NCI-H2227 (cell line): ENCODE results near the gene LRRC4C.
"Not testable (repeated sequence)": the region's sequence is repeated elsewhere in the genome, so short reads cannot be mapped to it uniquely, and the experiment has no call there.

Experiments
- DNase-seq: peaks from one replicate; lab custom pipeline; 2025; ENCODE audit not compliant: unreplicated experiment; lab: John Stamatoyannopoulos, UW

The LRRC4C gene

DNA sequence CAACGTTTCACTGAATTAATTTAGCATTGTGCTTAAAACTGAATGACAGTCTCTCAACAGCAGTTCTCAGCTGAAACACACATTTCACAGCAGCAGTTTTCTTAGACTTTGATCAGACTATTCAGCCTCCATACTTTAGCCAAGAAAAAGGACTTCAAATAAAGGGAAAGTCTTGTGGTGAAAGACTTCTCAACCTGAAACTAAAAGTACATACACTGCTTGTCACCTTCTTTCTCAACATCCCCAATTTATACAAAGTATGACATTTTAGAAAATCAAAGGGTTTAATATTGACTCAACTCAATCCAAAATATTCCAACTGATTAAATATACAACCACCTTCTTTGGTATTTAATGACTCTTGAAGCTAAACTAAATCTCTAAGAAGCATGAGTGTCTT, 419.0 kb downstream of the LRRC4C start:
- DNase-seq: no peak

DNA sequence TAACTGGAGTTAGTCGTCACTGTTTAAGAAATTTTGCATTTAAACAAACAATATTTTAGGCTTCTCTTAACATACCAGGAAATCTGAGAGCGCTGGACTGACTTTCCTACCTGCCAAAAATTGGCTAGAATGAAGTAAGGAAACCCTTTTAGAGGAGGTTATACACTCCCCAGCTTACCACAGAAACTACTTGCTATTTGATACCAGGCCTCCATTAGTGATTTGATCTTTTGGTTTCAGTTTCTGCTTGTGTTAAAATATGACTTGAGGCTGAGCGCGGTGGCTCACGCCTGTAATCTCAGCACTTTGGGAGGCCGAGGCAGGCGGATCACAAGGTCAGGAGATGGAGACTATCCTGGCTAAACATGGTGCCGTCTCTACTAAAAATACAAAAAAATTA, 419.9 kb downstream of the LRRC4C start:
- DNase-seq: no peak

DNA sequence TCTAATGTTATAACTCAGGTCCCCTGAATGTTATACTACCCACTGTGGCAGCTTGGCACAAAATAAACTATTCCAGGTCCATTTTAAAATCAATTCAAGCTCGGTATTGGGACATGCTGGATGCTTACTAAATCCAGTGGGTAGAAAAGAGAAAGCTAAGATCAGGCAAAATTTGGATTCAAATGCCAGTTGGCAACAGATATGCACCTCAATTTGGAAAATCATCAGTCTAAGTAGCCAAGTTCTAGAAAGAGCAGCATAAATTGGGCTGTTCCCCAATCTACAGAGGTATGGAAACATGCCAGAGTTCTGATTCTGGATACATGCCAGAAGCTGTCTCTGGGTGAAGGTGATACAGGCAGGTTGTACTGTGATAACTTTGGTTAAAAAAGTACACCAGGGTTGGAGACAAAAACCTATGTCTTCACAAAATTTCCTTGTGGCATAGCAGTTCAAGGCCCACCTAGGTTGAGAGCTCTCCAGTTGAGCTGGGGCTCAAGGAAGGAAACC, 427.8 kb downstream of the LRRC4C start:
- no peak for DNase-seq

DNA sequence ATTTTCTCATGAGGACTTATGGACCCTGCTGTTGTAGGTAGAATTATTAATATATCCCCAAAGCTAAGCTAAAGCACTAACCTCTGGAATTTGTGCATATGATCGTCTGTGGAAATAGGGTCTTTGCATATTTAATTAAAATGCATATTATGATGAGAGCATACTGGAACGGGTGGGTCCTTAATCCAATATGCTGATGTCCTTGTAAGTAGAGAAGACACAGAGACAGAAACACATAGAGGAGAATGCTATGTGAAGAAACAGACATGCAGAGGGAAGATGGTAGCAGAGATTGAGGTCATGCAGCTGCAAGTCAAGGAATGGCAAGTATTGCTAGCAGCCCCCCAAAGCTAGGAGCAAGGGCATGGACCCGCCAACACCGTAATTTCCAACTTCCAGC, 439.2 kb downstream of the LRRC4C start:
- DNase-seq: no peak

DNA sequence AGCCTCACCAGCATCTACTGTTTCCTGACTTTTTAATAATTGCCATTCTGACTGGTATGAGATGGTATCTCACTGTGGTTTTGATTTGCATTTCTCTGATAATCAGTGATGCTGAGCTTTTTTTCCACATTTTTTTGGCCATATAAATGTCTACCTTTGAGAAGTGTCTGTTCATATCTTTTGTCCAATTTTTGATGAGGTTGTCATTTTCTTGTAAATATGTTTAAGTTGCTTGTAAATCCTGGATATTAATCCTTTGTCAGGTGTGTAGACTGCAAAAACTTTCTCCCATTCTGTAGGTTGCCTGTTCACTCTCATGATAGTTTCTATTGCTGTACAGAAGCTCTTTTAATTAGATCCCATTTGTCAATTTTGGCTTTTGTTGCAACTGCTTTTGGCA, 439.8 kb downstream of the LRRC4C start:
- not testable (repeated sequence) for DNase-seq

DNA sequence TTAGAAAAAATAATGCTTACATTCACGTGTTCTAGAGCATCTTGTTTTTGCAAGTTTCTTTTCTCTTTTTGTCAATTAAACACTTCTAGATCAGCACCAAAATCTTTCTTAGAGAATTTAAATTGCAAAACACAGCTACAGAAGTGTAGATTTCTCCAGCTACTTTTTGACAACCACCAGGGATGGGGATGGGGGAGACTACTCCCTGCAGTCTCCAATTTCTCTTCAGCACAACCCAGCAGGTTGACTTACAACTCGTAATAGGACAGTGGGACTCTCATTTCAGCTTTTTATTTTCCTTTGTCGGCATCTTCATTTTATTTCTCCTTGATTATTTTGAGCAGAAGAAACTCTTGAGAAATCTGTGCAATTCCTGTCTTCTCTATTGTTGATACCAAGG, 441.2 kb downstream of the LRRC4C start:
- DNase-seq: no peak

DNA sequence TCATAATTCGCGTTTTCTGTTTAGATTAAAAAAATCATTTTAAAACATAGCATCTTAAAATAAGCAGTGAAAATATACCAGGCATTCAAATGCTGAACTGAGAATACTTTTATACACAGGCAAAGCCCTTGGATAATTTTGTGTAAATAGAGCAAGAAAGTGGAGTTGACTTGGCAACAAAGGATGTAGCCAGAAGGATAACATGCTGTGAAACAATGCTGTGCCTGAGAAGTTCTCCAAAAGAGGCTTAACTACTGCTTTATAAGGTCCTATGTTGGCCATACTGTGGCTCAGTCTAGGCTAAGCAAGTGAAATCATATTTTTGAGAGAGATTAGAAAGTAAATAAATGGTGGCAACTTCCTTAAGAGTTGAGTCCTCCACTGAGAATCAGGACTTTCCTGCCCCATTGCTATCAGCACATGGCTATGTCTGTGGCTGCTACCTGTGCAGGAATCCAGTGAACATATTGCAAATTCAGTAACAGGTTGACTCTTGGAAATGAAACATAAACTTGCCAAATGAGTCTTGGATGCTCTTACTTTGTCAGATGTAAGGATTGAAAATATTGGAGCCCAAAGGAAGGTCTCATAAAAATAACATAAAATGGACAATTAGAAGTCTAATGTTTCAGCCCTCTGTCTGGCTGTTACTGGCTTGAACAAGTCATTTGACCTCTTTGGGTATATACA, 448.9 kb downstream of the LRRC4C start:
- no peak for DNase-seq

DNA sequence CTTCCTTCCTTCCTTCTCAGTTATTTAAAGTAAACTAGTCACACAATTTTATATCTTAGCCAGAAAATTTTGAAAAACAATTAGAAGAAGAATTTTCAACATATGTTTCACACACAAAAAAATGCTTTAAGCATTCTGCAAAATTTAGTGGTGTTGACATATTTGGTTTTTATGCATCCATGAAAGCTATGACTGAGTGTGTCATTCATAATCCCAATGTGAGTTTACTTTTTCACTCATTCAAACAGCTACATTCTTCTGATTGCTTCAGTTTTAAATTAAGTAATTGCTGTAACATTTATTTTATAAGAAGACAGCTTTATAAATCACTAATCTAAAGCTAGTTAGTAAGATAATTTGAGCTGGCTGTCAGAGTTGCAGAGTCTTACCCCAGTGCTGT, 453.5 kb downstream of the LRRC4C start:
- no peak for DNase-seq

DNA sequence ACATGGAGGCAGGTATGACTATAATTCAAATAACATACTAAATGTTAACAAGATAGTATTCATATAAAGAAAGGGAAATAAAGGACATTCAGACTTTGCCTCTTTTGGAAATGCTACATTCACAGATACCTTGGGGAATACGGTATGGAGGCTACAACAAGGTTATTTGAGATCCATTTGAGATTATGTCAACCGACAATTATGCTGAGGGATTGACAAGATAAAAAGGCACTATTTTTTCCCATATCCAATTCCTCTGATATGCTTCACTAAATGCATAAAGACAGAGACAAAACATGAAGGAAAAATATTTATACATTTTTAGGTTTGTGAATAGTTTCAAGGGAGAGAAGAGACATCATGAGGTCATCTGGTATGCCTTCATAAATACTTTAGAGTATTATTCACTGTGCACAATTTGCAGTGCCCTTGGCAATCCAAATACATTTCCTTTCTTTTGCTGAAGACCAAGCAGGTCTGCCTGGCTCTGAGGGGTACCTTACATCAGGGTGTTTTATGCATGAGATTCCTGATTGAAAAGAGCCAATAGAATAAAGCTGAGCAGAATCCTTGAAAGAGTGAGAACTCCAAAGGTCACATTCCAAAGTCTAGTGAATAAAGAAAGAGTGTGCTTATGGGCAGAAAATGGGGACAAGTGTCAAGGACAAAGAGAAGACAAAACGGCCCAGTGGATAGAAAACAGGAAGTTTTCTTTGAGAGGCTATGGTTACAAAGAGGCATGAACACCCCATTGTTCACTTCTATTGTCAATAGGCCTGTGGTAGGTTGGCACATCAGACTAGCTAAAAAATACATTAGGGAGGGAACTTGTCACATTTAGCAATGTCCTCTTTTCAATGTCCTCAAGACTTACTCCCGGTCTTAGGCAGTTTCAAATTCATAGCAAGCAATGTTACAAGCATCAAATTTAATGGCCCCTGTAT, 455.8 kb downstream of the LRRC4C start:
- DNase-seq: no peak

DNA sequence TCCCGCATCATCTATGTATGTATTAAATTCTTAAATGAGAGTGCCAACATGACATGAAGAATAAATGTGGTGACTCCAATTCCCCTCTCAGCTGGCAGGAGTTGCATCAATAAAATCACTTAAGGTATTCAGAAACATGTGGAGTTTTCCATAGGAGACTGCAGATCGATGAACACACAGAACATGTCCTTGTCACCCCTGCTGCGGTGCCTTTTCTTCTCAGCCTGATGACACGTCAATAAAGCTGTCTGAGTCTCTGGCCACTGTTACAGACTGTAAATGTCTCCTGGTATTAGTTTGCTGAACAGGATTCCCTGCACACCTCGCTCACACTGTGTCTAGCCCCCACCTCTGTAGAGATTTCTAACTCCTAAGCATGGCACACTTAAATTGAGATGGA, 460.5 kb downstream of the LRRC4C start:
- DNase-seq: no peak

DNA sequence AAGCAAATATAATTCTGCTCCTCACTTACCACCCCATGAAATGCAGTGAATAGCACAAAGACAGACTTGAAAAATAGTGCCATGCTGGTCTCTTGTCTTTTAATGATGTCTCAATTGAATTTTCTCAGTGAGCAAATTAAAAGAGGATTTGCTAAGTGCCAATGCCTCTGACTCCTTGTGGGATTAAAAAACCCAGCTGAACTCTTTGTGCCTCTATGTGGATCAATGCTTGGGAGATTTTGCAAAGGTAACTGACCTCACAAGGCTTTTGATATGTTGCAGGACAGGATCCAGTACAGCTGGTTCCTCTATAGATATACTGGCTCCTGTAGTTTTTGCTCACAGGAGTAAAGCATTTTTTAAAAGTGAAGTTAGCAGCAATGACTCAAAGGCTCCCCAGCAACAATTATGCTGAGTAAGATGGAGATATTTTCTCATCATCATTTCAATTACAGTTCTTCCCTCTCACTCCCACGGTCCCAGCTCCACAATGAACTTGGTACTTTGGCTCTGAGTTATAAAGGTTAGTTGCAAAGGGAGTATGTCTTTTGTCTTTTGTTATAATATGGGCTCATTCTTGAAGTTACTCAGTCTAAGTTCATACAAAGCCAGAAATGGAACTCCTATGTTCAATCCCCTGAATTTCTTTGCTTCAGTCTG, 471.5 kb downstream of the LRRC4C start:
- no peak for DNase-seq

DNA sequence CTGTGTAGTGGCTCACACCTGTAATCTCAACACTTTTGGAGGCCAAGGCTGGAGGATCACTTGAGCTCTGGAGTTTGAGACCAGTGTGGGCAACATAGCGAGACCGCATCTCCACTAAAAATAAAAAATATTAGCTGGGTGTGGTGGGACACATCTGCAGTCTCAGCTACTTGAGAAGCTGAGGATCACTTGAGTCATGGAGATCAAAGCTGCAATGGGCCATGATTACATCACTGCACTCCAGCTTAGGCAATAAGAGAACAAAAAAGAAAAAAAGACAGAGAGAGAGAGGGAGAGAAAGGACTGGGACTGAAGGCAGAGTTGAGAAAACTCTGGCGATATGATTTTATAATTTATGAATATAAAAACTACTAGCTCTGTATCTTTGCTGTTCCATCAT, 473.1 kb downstream of the LRRC4C start:
- DNase-seq: no peak

DNA sequence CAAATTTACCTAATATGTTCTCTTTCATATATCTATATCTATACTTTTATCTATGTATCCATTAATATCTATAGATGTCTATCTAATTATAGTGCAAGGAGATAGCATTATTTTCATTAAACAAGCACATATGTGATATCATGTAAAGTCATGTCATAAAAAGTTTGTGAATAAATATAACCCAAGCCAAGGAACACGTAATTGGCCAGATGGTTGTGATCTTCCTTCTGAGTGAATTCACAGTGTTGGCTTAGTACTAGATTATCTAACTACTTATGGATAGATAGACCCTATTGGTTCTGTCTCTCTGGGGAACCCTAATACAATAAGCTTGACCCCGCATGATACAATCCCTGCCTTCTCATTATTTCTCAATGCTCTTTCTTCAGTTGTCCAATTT, 484.4 kb downstream of the LRRC4C start:
- no peak for DNase-seq

DNA sequence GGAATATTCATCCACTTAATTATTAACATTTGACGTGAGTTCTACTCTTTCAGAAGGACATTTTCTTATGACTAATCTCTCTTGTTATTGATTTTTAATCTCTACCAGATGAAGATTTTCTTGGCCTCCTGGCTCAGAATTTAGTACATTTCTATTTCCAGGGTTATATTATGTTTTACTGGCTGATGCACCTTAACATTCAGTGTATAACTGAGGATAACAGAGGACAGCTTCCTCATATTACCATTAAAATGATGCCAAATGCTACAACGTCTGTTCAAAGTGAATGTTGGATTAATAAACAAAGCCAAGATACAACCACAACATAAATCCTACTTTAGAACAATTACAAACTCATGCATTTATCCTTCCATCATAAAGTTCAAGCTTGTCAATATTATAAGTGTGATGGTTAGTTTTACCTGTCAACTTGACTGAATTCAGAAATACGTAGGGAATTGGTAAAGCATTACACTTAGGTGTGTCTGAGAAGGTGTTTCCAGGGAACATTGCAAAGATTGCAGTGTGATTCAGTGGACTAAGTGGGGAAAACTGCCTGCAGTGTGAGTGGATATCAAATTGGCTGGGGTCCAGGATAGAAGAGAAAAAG, 485.2 kb downstream of the LRRC4C start:
- DNase-seq: no peak

DNA sequence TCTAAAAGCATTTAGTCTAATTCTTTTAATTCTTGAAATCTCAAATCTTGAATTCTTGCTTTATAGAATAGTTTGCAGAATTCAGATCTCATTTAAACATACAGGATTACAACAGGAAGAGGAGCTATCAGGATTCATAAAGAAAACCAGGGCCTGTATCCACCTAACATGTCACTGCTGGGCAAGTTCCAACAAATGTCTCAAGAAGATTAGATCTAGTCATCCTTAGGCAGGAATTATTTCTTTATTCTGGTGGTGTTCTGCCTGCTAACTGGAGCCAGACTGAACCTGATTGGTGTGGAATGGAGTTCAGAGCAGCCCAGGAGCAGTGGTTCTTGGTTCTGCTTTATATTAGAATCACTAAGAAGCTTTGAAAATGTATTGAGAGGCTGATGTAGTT, 500.7 kb downstream of the LRRC4C start:
- no peak for DNase-seq

DNA sequence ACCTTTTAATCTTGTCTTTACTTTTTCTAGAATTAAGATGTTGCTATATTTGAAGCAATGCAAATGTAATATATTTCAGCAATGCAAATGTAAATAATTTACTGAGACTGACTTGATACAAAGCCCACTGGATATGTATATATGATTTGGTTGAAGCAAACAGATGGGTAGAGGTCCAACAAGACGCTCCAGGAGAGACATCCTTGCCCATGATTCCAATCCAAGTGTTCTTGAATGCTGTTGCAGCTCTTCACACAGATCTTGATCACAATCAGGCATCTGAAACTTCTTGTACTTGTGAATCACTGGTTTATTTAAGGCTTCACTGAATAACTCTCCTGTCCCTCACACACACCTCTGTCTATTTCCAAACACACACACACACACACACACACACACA, 507.0 kb downstream of the LRRC4C start:
- no peak for DNase-seq

DNA sequence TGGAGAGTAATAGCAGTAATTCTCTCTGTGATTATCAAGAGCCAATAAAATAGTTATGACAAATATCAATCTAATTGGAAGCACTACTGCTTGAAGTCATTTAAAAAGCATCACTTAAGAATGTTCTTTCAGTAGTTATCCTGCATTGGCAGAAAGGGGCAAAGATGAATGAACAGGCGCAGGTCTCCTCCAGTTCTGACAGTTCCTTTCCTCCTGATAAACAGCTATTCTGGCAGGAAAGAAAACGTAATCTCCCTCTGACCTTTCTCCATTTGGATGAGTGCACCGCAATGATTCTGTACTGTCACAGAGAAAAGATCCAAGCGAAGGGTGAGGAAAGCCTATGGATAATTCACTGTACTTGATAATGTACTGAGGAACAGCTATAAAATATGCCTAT, 521.5 kb downstream of the LRRC4C start:
- DNase-seq: no peak

DNA sequence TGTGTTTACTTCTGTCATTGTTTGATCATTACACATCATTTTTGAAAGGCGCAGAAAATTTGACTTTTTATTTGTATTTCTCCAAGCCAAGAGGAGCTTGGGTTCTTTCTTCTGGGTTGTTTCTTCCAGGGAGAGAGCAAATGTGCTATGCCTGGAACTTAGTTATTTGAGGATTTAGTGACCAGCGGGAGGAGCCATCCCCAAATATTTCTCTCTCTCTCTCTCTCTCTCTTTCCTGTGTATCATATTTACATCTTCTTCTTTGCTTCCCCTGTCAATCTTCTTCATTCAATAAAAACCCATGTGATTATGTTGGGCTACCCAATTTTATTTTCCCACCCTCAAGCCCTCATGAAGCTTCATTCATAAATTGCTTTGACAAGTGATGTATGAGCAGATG, 534.5 kb downstream of the LRRC4C start:
- no peak for DNase-seq

DNA sequence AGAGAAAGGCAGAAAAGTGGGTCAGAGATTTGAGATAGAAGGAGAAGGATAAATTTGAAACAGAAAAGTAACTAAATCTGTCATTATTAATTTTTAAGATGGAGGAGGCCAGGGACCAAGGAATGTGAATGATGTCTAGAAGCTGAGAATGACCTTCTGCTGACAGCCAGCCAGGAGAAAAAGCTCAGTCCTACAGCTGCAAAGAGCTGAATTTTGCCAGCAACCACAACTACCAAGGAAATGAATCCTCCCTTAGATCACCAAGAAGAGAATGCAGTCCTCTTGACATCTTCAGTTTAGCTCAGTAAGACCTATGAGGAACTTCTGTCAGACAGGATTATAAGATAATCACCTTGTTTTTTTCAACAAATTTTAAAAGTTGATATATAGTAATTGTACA, 538.2 kb downstream of the LRRC4C start:
- no peak for DNase-seq

DNA sequence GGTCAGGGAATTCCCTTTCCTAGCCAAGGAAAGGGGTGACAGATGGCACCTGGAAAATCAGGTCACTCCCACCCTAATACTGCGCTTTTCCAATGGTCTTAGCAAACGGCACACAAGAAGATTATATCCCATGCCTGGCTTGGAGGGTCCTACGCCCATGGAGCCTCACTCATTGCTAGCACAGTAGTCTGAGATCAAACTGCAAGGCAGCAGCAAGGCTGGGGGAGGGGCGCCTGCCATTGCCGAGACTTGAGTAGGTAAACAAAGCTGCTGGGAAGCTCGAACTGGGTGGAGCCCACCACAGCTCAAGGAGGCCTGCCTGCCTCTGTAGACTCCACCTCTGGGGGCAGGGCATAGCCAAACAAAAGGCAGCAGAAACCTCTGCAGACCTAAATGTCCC, 548.7 kb downstream of the LRRC4C start:
- DNase-seq: not testable (repeated sequence)

DNA sequence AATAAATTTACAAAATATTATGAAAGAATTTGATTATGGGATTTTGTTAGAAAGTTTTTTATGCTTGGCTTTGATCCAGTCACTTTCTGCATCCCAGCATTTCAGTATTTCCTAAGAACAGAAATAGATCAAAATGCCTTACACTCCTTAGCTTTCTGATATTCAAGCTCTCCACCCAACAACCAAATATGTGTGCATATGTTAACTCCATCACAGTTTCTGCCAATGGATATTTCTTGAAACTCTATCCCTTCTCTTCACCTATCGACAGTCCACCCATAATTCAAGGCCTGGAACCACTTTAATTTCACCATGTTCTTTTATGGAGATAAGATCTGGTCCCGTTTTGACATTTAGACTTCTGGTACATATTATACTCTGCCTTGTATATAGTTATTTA, 565.0 kb downstream of the LRRC4C start:
- DNase-seq: no peak
